ENCODE data around the gene ZXDC. TPM values are rescaled to one million over a fixed set of nuclear protein-coding genes. Genes with fewer than 3 reads are reported as not detected.

The ZXDC gene
- total and polyA plus RNA-seq, 9 of the 15 experiments (the other 6 are each of a cell fraction or from before 2014, with no cell fraction given), result 0.59 to 13.4 (median 7.3) TPM

DNA sequence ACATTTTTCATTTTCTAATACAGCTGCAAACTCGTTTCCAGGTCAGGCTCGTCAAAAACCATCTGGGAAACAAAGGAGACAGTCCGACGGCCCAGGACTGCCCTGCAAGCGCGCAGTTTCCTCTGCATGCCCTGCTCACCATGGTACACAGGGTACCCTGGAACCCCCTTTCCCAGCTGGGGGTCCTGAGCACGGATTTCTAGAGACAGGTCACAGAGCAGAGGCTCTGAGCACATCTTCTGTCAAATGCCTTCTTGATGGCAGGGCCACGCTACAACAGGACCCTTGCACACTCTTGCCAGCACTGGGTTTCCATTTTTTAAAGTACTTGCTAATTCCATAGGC lies 8.1 kb downstream of the ZXDC start:
- peaks cover 3 to 6% of the 10 kb centered on the region in 2 experiments; a peak in 3 of 5 replicates for H3K4me1 ChIP-seq (replicated peaks in 1 of 2; ENCODE audit: control insufficient read depth in 2 of 2, insufficient read depth in 2 of 2, low read length in 2 of 2)
- CTCF ChIA-PET (ENCODE audit: low intra/inter-chr PET ratio), result no interaction called here

More for the DNA sequence above, 8.1 kb downstream of the ZXDC start:
- Histone ChIP-seq H3K36me3 (ENCODE audit: control insufficient read depth, insufficient read depth, low read length) (peaks cover 86% of the 10 kb centered on the region), H3K4me3 (no peak overlapping the region), H3K9ac (ENCODE audit: insufficient read depth in 1 of 2, low read depth in 2 of 2, low read length in 2 of 2) (no peak overlapping the region), H4K20me1 (replicated peaks; ENCODE audit: control insufficient read depth, insufficient read depth, low read length) (peaks cover under 1% of the 10 kb centered on the region; the same call in 1 of the 2 replicates), H3K4me2 (ENCODE audit: insufficient read depth, low read length) (no peak overlapping the region), H3K9me3 (replicated peaks; ENCODE audit: control insufficient read depth, insufficient read depth, low read depth, low read length) (no peaks in the 10 kb centered on the region), H2AFZ (ENCODE audit: low read depth, low read length) (no peak overlapping the region), H3K27ac (ENCODE audit: extremely low read depth, low read depth, low read length) (no peak overlapping the region), H3K9me1 (ENCODE audit: control insufficient read depth, insufficient read depth, low read length) (no peaks in the 10 kb centered on the region), H3K79me2 (ENCODE audit: control insufficient read depth, insufficient read depth, low read length) (peaks cover 23% of the 10 kb centered on the region), H3K27me3 (ENCODE audit: control insufficient read depth in 2 of 2, insufficient read depth in 2 of 2, low read length in 2 of 2) (no peaks in the 10 kb centered on the region)
- ATAC-seq, result no peak
- BruUV-seq (replicated peaks), result no TSS peak
- no peak for TF ChIP-seq SP1 (CRISPR knock-in tag; IDR thresholded peaks at IDR 0.05)
- no peak for TF ChIP-seq ZZZ3 (IDR thresholded peaks at IDR 0.05)
- no peak for TF ChIP-seq SUPT5H (IDR thresholded peaks at IDR 0.05)
- no peak for TF ChIP-seq CBFA2T2 (conservative IDR thresholded peaks at IDR 0.05)
- TF ChIP-seq TRIM28 (IDR thresholded peaks at IDR 0.05), result no peak
- no peak for TF ChIP-seq PHF21A (IDR thresholded peaks at IDR 0.05; ENCODE audit: borderline replicate concordance, low read depth)
- no peak for TF ChIP-seq ILK (tag; IDR thresholded peaks at IDR 0.05; ENCODE audit: borderline replicate concordance, low read depth)
- TF ChIP-seq MAFF (IDR thresholded peaks at IDR 0.05; ENCODE audit: low read length), result no peak
- TF ChIP-seq, protein P1, sequence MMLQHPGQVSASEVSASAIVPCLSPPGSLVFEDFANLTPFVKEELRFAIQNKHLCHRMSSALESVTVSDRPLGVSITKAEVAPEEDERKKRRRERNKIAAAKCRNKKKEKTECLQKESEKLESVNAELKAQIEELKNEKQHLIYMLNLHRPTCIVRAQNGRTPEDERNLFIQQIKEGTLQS (IDR thresholded peaks at IDR 0.05), result no peak
- TF ChIP-seq, protein P1 (CRISPR knock-in tag; conservative IDR thresholded peaks at IDR 0.05), result no peak
- TF ChIP-seq, protein P2, sequence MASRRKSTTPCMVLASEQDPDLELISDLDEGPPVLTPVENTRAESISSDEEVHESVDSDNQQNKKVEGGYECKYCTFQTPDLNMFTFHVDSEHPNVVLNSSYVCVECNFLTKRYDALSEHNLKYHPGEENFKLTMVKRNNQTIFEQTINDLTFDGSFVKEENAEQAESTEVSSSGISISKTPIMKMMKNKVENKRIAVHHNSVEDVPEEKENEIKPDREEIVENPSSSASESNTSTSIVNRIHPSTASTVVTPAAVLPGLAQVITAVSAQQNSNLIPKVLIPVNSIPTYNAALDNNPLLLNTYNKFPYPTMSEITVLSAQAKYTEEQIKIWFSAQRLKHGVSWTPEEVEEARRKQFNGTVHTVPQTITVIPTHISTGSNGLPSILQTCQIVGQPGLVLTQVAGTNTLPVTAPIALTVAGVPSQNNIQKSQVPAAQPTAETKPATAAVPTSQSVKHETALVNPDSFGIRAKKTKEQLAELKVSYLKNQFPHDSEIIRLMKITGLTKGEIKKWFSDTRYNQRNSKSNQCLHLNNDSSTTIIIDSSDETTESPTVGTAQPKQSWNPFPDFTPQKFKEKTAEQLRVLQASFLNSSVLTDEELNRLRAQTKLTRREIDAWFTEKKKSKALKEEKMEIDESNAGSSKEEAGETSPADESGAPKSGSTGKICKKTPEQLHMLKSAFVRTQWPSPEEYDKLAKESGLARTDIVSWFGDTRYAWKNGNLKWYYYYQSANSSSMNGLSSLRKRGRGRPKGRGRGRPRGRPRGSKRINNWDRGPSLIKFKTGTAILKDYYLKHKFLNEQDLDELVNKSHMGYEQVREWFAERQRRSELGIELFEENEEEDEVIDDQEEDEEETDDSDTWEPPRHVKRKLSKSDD (conservative IDR thresholded peaks at IDR 0.05; ENCODE audit: low read length), result no peak
- TF ChIP-seq BRD4 (IDR thresholded peaks at IDR 0.05), result no peak
- TF ChIP-seq, protein P3, sequence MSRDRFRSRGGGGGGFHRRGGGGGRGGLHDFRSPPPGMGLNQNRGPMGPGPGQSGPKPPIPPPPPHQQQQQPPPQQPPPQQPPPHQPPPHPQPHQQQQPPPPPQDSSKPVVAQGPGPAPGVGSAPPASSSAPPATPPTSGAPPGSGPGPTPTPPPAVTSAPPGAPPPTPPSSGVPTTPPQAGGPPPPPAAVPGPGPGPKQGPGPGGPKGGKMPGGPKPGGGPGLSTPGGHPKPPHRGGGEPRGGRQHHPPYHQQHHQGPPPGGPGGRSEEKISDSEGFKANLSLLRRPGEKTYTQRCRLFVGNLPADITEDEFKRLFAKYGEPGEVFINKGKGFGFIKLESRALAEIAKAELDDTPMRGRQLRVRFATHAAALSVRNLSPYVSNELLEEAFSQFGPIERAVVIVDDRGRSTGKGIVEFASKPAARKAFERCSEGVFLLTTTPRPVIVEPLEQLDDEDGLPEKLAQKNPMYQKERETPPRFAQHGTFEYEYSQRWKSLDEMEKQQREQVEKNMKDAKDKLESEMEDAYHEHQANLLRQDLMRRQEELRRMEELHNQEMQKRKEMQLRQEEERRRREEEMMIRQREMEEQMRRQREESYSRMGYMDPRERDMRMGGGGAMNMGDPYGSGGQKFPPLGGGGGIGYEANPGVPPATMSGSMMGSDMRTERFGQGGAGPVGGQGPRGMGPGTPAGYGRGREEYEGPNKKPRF (IDR thresholded peaks at IDR 0.05; ENCODE audit: low read depth, low read length), result no peak
- no peak for FAIRE-seq
- no peak for DNase-seq (ENCODE audit: extremely low read depth in 1 of 4, low spot score in 3 of 4)
- WGBS (ENCODE audit: insufficient coverage, low coverage, missing lambda C conversion rate), result 77% methylated on average over 8 of the region's 8 CpGs
- in situ Hi-C loops (cut with MboI), result no loop called here
- POLR2A ChIA-PET, result interaction anchor here (0.6 to 1.2 kb wide), 2 partner anchors 12 to 45 kb away, joined by 3 to 4 read pairs; no protein-coding TSS in a partner anchor
- intact Hi-C loops (cut with micrococcal nuclease), result no loop called here
